Natural killer cell (primary cell): ENCODE results near the gene ITPRID2. TPM values are rescaled to one million over a fixed set of nuclear protein-coding genes. Genes with fewer than 3 reads are reported as not detected.
"Not testable (repeated sequence)": the region's sequence is repeated elsewhere in the genome, so short reads cannot be mapped to it uniquely, and the experiment has no call there.

Source experiments
- ATAC-seq, 3 donors: fragments of 150-1000 bp in 2 of 3; fragments of 200-7000 bp in 1 of 3; cut with Tn5 transposase; 1 replicate in 1 of 3; 2 replicates in 2 of 3; pipeline ENCODE4 v1.10.0; 2021; ENCODE audit warnings: mild to moderate bottlenecking in 2 of 3, moderate library complexity in 2 of 3
- DNase-seq, 2 donors: peaks; one replicate each; pipeline versions ENCODE4 v3.0.0 to v3.0.0-alpha.2; 2013 to 2021; ENCODE audit warnings: mixed read lengths in 1 of 2
- H3K27ac ChIP-seq: one replicate; pipeline ENCODE4 v1.5.1; 2013; ENCODE audit warnings: mild to moderate bottlenecking, low read length
- H3K27me3 ChIP-seq: one replicate; pipeline ENCODE4 v1.6.1; 2013; ENCODE audit warnings: low read length; ENCODE audit not compliant: control insufficient read depth, insufficient read depth
- H3K36me3 ChIP-seq: one replicate; pipeline ENCODE4 v1.6.1; 2013; ENCODE audit warnings: low read length; ENCODE audit not compliant: control insufficient read depth, insufficient read depth
- H3K4me1 ChIP-seq: one replicate; pipeline ENCODE4 v1.6.1; 2013; ENCODE audit warnings: low read length; ENCODE audit not compliant: control insufficient read depth, insufficient read depth
- H3K4me3 ChIP-seq: one replicate; pipeline ENCODE4 v1.5.1; 2013; ENCODE audit warnings: low read length
- H3K9me3 ChIP-seq: one replicate; pipeline ENCODE4 v1.6.1; 2013; ENCODE audit warnings: low read length; ENCODE audit not compliant: control insufficient read depth, insufficient read depth
- H3K27ac Mint-ChIP-seq, 2 donors: one replicate each; pipeline ENCODE4 v1.8.0; 2022; ENCODE audit warnings: mild to moderate bottlenecking in 2 of 2, mixed read lengths in 2 of 2, moderate library complexity in 1 of 2
- H3K27me3 Mint-ChIP-seq, 2 donors: one replicate each; pipeline ENCODE4 v1.8.0; 2022; ENCODE audit warnings: low read depth in 2 of 2, mixed read lengths in 2 of 2
- H3K36me3 Mint-ChIP-seq: one replicate; pipeline ENCODE4 v1.8.0; 2022; ENCODE audit warnings: mixed read lengths
- H3K4me1 Mint-ChIP-seq, 2 donors: one replicate each; pipeline ENCODE4 v1.8.0; 2022; ENCODE audit warnings: mixed read lengths in 2 of 2
- H3K4me3 Mint-ChIP-seq: one replicate; pipeline ENCODE4 v1.8.0; 2022; ENCODE audit warnings: mild to moderate bottlenecking, moderate library complexity, mixed read lengths
- H3K9me3 Mint-ChIP-seq, 2 donors: one replicate each; pipeline ENCODE4 v1.8.0; 2022; ENCODE audit warnings: mixed read lengths in 2 of 2
- CTCF ChIP-seq: fragments of 200-600 bp; IDR thresholded peaks from one replicate; pipeline ENCODE4 v1.8.0; 2022; ENCODE audit warnings: antibody characterized with exemption
- WGBS: methylation state at CpG from one replicate; pipeline ENCODE4 v1.1.7; 2013; ENCODE audit warnings: missing lambda C conversion rate; ENCODE audit not compliant: insufficient coverage; 5-methylcytosine and 5-hydroxymethylcytosine counted together
- intact Hi-C: fragments of 100-400 bp; cut with micrococcal nuclease; formaldehyde crosslinking; loops from one replicate; pipeline ENCODE4 v1.14.2; 2022
- total RNA-seq, 4 donors: library from RNA; stranded (reverse); fragments of 120-200 nt in 1 of 4; gene quantifications; one replicate each; pipeline versions ENCODE4 v1.2.3 to v1.2.4, GENCODE V29; 2013 to 2022

ITPRID2 gene
- total RNA-seq, 3 donors from 2014 or later (not counting 1 experiment from before 2014, with no cell fraction given): 63.7 to 89.6 (median 65.8) TPM

DNA sequence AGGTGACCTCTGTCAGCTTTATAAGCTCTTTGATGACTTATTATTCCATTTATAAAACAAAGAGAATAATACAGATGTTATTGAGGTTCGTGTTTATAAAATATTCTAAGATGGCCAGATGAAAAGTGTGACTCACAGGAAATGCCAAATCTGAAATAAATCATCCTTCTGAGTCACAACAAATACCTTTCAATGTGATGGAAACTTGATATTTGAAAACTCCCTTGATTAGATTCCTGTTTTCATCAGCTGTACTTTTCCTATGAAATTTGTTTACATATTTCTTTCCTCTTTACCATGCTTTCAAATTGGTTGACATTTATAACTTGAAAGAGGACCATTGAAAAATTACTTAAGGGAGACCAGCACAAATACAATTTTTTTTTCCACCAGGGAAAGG lies 63.5 kb downstream of the ITPRID2 start:
- Mint-ChIP-seq H3K36me3 (no peaks in the 10 kb centered on the region), H3K27ac (no peak overlapping the region), H3K4me3 (no peak overlapping the region), H3K4me1 (peaks cover 9 to 15% of the 10 kb centered on the region in 2 donors), H3K9me3 (no peaks in the 10 kb centered on the region), H3K27me3 (peaks cover 2 to 11% of the 10 kb centered on the region in 2 donors)
- TF ChIP-seq CTCF: no peak
- no peak for DNase-seq
- Histone ChIP-seq H3K4me1 (peaks cover 3% of the 10 kb centered on the region), H3K4me3 (no peak overlapping the region), H3K27ac (no peak overlapping the region), H3K36me3 (no peaks in the 10 kb centered on the region), H3K27me3 (no peaks in the 10 kb centered on the region), H3K9me3 (no peaks in the 10 kb centered on the region)
- ATAC-seq: no peak
- intact Hi-C loops: loop anchor here (10.0 kb wide), 1 partner anchor 1730 kb away; no protein-coding TSS in a partner anchor
- WGBS: no CpG with 5 or more reads among the region's 1 CpG

DNA sequence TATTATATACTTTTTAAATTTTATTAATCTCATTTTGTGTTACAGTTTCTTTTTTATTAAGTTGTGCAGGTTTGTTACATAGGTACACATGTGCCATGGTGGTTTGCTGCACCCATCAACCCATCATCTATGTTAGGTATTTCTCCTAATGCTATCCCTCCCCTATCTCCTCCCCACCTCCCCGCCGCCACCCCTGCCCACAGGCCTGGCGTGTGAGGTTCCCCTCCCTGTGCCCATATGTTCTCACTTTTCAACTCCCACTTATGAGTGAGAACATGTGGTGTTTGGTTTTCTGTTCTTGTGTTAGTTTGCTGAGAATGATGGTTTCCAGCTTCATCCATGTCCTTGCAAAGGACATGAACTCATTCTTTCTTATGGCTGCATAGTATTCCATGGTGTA lies 64.3 kb downstream of the ITPRID2 start:
- DNase-seq, H3K9me3 Mint-ChIP-seq, H3K36me3 ChIP-seq, H3K4me3 Mint-ChIP-seq, H3K9me3 ChIP-seq, H3K4me1 ChIP-seq, H3K27ac ChIP-seq, H3K27me3 ChIP-seq, H3K27ac Mint-ChIP-seq, H3K4me3 ChIP-seq, H3K36me3 Mint-ChIP-seq, ATAC-seq: not testable (repeated sequence)
- intact Hi-C loops: loop anchor here (10.0 kb wide), 1 partner anchor 1731 kb away; no protein-coding TSS in a partner anchor
- no CpG with 5 or more reads among the region's 3 CpGs for WGBS
- Mint-ChIP-seq H3K4me1 (peaks cover 9 to 15% of the 10 kb centered on the region in 2 donors), H3K27me3 (peaks cover 4 to 12% of the 10 kb centered on the region in 2 donors)

GRCh38 chr2:181957668-181958067 lies 66.1 kb downstream of the ITPRID2 start:
- no peak overlapping the region for H3K4me3 ChIP-seq
- no peaks in the 10 kb centered on the region for H3K9me3 ChIP-seq
- Mint-ChIP-seq H3K27me3 (peaks cover 6 to 7% of the 10 kb centered on the region in 2 donors), H3K4me1 (peaks cover 9 to 15% of the 10 kb centered on the region in 2 donors), H3K27ac (no peak overlapping the region), H3K4me3 (no peak overlapping the region), H3K36me3 (no peaks in the 10 kb centered on the region), H3K9me3 (no peaks in the 10 kb centered on the region)
- H3K4me1 ChIP-seq: peaks cover 3% of the 10 kb centered on the region
- no peaks in the 10 kb centered on the region for H3K36me3 ChIP-seq
- no peaks in the 10 kb centered on the region for H3K27me3 ChIP-seq
- intact Hi-C loops: loop anchor here (10.0 kb wide), 1 partner anchor 1733 kb away; no protein-coding TSS in a partner anchor
- ATAC-seq (no peak), DNase-seq (no peak)
- H3K27ac ChIP-seq: no peak overlapping the region
- 71% methylated on average over 4 of the region's 4 CpGs for WGBS
- no peak for TF ChIP-seq CTCF

GRCh38 chr2:181958726-181959125 lies 67.2 kb downstream of the ITPRID2 start:
- Mint-ChIP-seq H3K4me3 (no peak overlapping the region), H3K4me1 (peaks cover 8 to 10% of the 10 kb centered on the region in 2 donors), H3K36me3 (no peaks in the 10 kb centered on the region), H3K27me3 (peaks cover 6 to 7% of the 10 kb centered on the region in 2 donors), H3K27ac (no peak overlapping the region), H3K9me3 (no peaks in the 10 kb centered on the region)
- Histone ChIP-seq H3K4me1 (peaks cover 3% of the 10 kb centered on the region), H3K4me3 (no peak overlapping the region), H3K36me3 (no peaks in the 10 kb centered on the region), H3K27ac (no peak overlapping the region), H3K9me3 (no peaks in the 10 kb centered on the region), H3K27me3 (no peaks in the 10 kb centered on the region)
- ATAC-seq (no peak), DNase-seq (no peak)
- intact Hi-C loops: loop anchor here (10.0 kb wide), 1 partner anchor 1734 kb away; no protein-coding TSS in a partner anchor
- no peak for TF ChIP-seq CTCF
- no CpG with 5 or more reads among the region's 1 CpG for WGBS
